Progenitor cell of endocrine pancreas (in vitro differentiated cells): ENCODE results near the gene NCEH1. TPM values are rescaled to one million over a fixed set of nuclear protein-coding genes. Genes with fewer than 3 reads are reported as not detected.
A peak's percentile ranks its signal among the peaks of the same experiment; 100 is the strongest.

Experiments
- DNase-seq: peaks from one replicate; pipeline ENCODE4 v3.0.0; 2021; ENCODE audit warnings: low spot score; ENCODE audit not compliant: unreplicated experiment
- H3K27ac Mint-ChIP-seq: 2 replicates; pipeline ENCODE4 v1.8.0; 2021; ENCODE audit warnings: mild to moderate bottlenecking, moderate library complexity, mixed read lengths
- H3K27me3 Mint-ChIP-seq: 2 replicates; pipeline ENCODE4 v1.8.0; 2021; ENCODE audit warnings: mixed read lengths
- H3K36me3 Mint-ChIP-seq: 2 replicates; pipeline ENCODE4 v1.8.0; 2022; ENCODE audit warnings: mixed read lengths; ENCODE audit not compliant: insufficient read depth
- H3K4me1 Mint-ChIP-seq: 2 replicates; pipeline ENCODE4 v1.8.0; 2021; ENCODE audit warnings: low read depth, mixed read lengths
- H3K4me3 Mint-ChIP-seq: 2 replicates; pipeline ENCODE4 v1.8.0; 2021; ENCODE audit warnings: low read depth, mild to moderate bottlenecking, moderate library complexity, mixed read lengths
- H3K9me3 Mint-ChIP-seq: 2 replicates; pipeline ENCODE4 v1.8.0; 2021; ENCODE audit warnings: low read depth, mixed read lengths
- CTCF ChIP-seq: fragments of 200-600 bp; sonication (generic); IDR thresholded peaks from one replicate; pipeline ENCODE4 v1.5.0; 2021; ENCODE audit warnings: antibody characterized with exemption, mild to moderate bottlenecking; ENCODE audit not compliant: unreplicated experiment
- total RNA-seq: library from RNA; stranded (reverse); gene quantifications from 2 replicates; pipeline ENCODE4 v1.2.1, GENCODE V29; 2021

The NCEH1 gene
- total RNA-seq, 1 donor from 2014 or later: 2.5 TPM

- H3K9me3 Mint-ChIP-seq: no peaks in the 10 kb centered on the region
- TF ChIP-seq CTCF: no peak
- H3K4me1 Mint-ChIP-seq: no peaks in the 10 kb centered on the region
- H3K36me3 Mint-ChIP-seq: no peaks in the 10 kb centered on the region
- no peak overlapping the region for H3K4me3 Mint-ChIP-seq
- no peak overlapping the region for H3K27ac Mint-ChIP-seq
- H3K27me3 Mint-ChIP-seq: no peaks in the 10 kb centered on the region
- no peak for DNase-seq
Observed at GRCh38 chr3:172627057-172627809, 83.6 kb downstream of the NCEH1 start.

- H3K4me1 Mint-ChIP-seq: no peaks in the 10 kb centered on the region
- no peaks in the 10 kb centered on the region for H3K9me3 Mint-ChIP-seq
- no peak overlapping the region for H3K27ac Mint-ChIP-seq
- no peaks in the 10 kb centered on the region for H3K27me3 Mint-ChIP-seq
- no peak for TF ChIP-seq CTCF
- no peaks in the 10 kb centered on the region for H3K36me3 Mint-ChIP-seq
- no peak for DNase-seq
- no peak overlapping the region for H3K4me3 Mint-ChIP-seq
Observed at GRCh38 chr3:172626021-172626640, 84.7 kb downstream of the NCEH1 start.

GRCh38 chr3:172625404-172625803 lies 85.5 kb downstream of the NCEH1 start:
- Mint-ChIP-seq H3K27ac (peak overlapping the region; percentile 2), H3K4me3 (no peak overlapping the region), H3K4me1 (no peaks in the 10 kb centered on the region), H3K27me3 (no peaks in the 10 kb centered on the region), H3K9me3 (no peaks in the 10 kb centered on the region), H3K36me3 (no peaks in the 10 kb centered on the region)
- TF ChIP-seq CTCF: no peak
- no peak for DNase-seq

- Mint-ChIP-seq H3K36me3 (no peaks in the 10 kb centered on the region), H3K4me1 (no peaks in the 10 kb centered on the region), H3K27me3 (no peaks in the 10 kb centered on the region), H3K4me3 (no peak overlapping the region), H3K27ac (no peak overlapping the region), H3K9me3 (no peaks in the 10 kb centered on the region)
- no peak for TF ChIP-seq CTCF
- DNase-seq: no peak
Observed at GRCh38 chr3:172624999-172625398, 85.9 kb downstream of the NCEH1 start.

GRCh38 chr3:172622916-172623700 lies 87.8 kb downstream of the NCEH1 start:
- H3K27me3 Mint-ChIP-seq: no peaks in the 10 kb centered on the region
- no peak overlapping the region for H3K27ac Mint-ChIP-seq
- no peaks in the 10 kb centered on the region for H3K36me3 Mint-ChIP-seq
- no peak for DNase-seq
- H3K9me3 Mint-ChIP-seq: no peaks in the 10 kb centered on the region
- peak; percentile 76 for TF ChIP-seq CTCF
- no peak overlapping the region for H3K4me3 Mint-ChIP-seq
- no peaks in the 10 kb centered on the region for H3K4me1 Mint-ChIP-seq
